ENCODE measurements around the gene SERTAD1. TPM values are rescaled to one million over a fixed set of nuclear protein-coding genes. Genes with fewer than 3 reads are reported as not detected.

The SERTAD1 gene
- total and polyA plus RNA-seq, 4 experiments from 2014 or later: 5.4 to 11.3 (median 10.6) TPM

DNA sequence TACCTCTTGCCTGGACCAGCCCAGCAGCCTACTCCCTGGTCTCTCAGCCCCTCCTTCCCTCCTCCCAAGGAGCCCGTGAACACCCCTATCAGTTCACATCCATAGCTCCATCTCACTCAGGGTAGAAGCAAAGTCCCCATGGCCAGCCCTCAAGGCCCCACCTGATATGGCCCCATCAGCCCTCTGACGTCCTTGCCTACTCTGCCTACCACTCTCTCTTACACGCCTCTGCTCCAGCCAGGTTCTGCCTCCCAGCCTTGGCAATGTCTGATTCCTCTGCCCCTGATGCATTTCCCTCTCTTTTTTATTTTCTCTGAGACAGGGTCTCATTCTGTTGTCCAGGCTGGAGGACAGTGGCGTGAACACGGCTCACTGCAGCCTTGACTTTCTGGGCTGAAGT, 26.2 kb upstream of the SERTAD1 start:
- intact Hi-C loops (cut with micrococcal nuclease): no loop called here

DNA sequence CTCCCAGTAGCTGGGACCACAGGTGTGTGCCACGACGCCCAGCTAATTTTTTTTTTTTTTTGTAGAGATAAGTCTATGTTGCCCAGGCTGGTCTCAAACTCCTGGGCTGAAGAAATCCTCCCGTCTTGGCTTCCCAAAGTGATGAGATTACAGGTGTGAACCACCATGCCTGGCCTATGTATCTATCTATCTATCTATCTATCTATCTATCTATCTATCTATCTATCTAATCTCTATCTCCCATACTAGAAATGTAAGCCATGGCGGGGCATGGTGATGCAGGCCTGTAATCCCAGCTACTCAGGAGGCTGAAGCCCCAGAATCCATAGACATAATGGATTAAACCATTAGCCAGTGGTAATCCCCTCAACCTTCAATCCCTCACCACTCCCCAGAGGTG, 24.9 kb upstream of the SERTAD1 start:
- Histone ChIP-seq H3K9me3 (ENCODE audit: control insufficient read depth in 1 of 2, low read length in 2 of 2) (no peaks in the 10 kb centered on the region), H3K4me1 (ENCODE audit: insufficient read depth, low read length) (no peaks in the 10 kb centered on the region), H3K36me3 (ENCODE audit: insufficient read depth, low read length) (no peaks in the 10 kb centered on the region), H3K27me3 (ENCODE audit: insufficient read depth, low read length) (no peaks in the 10 kb centered on the region), H3K4me3 (ENCODE audit: low read length in 2 of 2) (no peak overlapping the region), H3K27ac (ENCODE audit: low read depth, low read length) (no peak overlapping the region)
- Mint-ChIP-seq H3K36me3 (peaks cover 0 to 7% of the 10 kb centered on the region in 2 donors), H3K27ac (peak overlapping the region in 1 of 7 donors; percentile 66), H3K27me3 (no peaks in the 10 kb centered on the region), H3K4me1 (peaks cover 0 to 1% (median under 1%) of the 10 kb centered on the region in 4 donors), H3K9me3 (no peaks in the 10 kb centered on the region), H3K4me3 (no peak overlapping the region)
- intact Hi-C loops (cut with micrococcal nuclease): no loop called here
- CTCF ChIA-PET (ENCODE audit: partially characterized antibody): interaction anchor here (1.4 to 7.3 kb wide), 2 partner anchors 14 to 30 kb away, joined by 4 to 45 read pairs; partner anchors contain the start of gene BLVRB
- no peak for DNase-seq
- POLR2A ChIA-PET (ENCODE audit: partially characterized antibody): no interaction called here

More for the DNA sequence above, 26.2 kb upstream of the SERTAD1 start:
- no peaks in the 10 kb centered on the region for H3K27me3 Mint-ChIP-seq
- Histone ChIP-seq H3K4me3 (ENCODE audit: low read length in 2 of 2) (no peak overlapping the region), H3K4me1 (ENCODE audit: insufficient read depth, low read length) (no peaks in the 10 kb centered on the region), H3K36me3 (ENCODE audit: insufficient read depth, low read length) (no peaks in the 10 kb centered on the region), H3K27me3 (ENCODE audit: insufficient read depth, low read length) (no peaks in the 10 kb centered on the region), H3K9me3 (ENCODE audit: control insufficient read depth in 1 of 2, low read length in 2 of 2) (no peaks in the 10 kb centered on the region), H3K27ac (ENCODE audit: low read depth, low read length) (no peak overlapping the region)
- peaks cover 0 to 1% (median 0%) of the 10 kb centered on the region in 4 donors for H3K4me1 Mint-ChIP-seq
- no peaks in the 10 kb centered on the region for H3K9me3 Mint-ChIP-seq
- CTCF ChIA-PET (ENCODE audit: partially characterized antibody): interaction anchor here (1.8 to 7.3 kb wide), 2 partner anchors 13 to 32 kb away, joined by 7 to 45 read pairs; partner anchors contain the start of gene BLVRB
- H3K27ac Mint-ChIP-seq: peak overlapping the region in 2 of 7 donors; percentile 29 to 57
- POLR2A ChIA-PET (ENCODE audit: partially characterized antibody): no interaction called here
- no peak for DNase-seq
- H3K4me3 Mint-ChIP-seq: no peak overlapping the region
- H3K36me3 Mint-ChIP-seq: peaks cover 0 to 7% of the 10 kb centered on the region in 2 donors

DNA sequence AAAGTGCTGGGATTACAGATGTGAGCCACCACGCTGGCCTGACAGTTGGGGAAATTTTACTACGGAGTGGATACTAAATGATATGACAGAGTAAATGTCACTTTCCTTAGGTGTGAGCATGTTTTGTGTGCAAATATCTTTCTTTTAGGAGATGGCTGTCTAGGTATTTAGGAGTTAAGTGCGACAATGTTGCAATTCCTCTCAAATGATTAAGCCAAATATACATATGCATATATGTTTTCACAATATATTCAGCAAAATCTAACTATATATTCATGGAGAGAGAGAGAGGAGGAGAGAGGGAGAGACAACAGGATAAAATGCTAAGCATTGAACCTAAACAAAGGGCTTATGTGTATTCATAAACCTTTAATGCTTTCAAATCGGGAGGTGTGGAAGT, 23.7 kb upstream of the SERTAD1 start:
- no peak overlapping the region for H3K4me3 ChIP-seq (ENCODE audit: low read length in 2 of 2)
- no peaks in the 10 kb centered on the region for H3K27me3 ChIP-seq (ENCODE audit: insufficient read depth, low read length)
- H3K9me3 Mint-ChIP-seq: no peaks in the 10 kb centered on the region
- H3K27ac Mint-ChIP-seq: no peak overlapping the region
- no peaks in the 10 kb centered on the region for H3K36me3 ChIP-seq (ENCODE audit: insufficient read depth, low read length)
- H3K4me1 Mint-ChIP-seq: peaks cover 4 to 8% (median 6%) of the 10 kb centered on the region in 4 donors
- H3K9me3 ChIP-seq (ENCODE audit: control insufficient read depth in 1 of 2, low read length in 2 of 2): no peaks in the 10 kb centered on the region
- H3K27me3 Mint-ChIP-seq: no peaks in the 10 kb centered on the region
- intact Hi-C loops (cut with micrococcal nuclease): no loop called here
- H3K36me3 Mint-ChIP-seq: peaks cover 0 to 7% of the 10 kb centered on the region in 2 donors
- no peak overlapping the region for H3K4me3 Mint-ChIP-seq
- ChIA-PET CTCF (ENCODE audit: partially characterized antibody) (no interaction called here), POLR2A (ENCODE audit: partially characterized antibody) (no interaction called here)
- H3K27ac ChIP-seq (ENCODE audit: low read depth, low read length): no peak overlapping the region
- H3K4me1 ChIP-seq (ENCODE audit: insufficient read depth, low read length): no peaks in the 10 kb centered on the region
- no peak for DNase-seq

DNA sequence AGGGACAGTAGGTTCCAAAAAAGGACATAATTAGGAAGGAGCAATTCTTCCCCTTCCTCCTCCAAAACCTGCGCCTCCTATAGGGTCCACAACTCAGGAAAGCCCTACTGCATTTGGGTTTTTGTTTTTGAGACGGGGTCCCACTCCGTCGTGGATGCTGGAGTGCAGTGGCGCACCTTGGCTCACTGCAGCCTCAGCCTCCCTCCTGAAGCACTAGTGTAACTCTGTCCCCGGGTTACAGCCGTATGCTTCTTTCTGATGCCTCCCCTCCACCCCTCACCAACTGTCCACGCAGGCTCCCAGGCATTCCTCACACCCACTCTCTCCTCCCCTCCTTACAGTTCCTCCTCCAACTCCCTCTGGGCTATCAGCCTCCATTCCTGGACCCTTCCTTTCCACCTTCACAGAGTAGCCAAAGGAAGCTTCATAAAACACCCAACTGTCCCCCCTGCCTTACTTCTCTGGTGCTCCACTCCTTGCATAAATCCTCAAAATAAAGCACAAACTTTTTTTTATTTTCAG, 20.5 kb upstream of the SERTAD1 start:
- Histone ChIP-seq H3K27ac (ENCODE audit: low read depth, low read length) (no peak overlapping the region), H3K4me1 (ENCODE audit: insufficient read depth, low read length) (peaks cover 11% of the 10 kb centered on the region), H3K4me3 (ENCODE audit: low read length in 2 of 2) (no peak overlapping the region), H3K27me3 (ENCODE audit: insufficient read depth, low read length) (no peaks in the 10 kb centered on the region), H3K9me3 (ENCODE audit: control insufficient read depth in 1 of 2, low read length in 2 of 2) (no peaks in the 10 kb centered on the region), H3K36me3 (ENCODE audit: insufficient read depth, low read length) (peaks cover 3% of the 10 kb centered on the region)
- DNase-seq: no peak
- ChIA-PET POLR2A (ENCODE audit: partially characterized antibody) (interaction anchor here (1.1 to 1.6 kb wide), 2 partner anchors 19 to 26 kb away, joined by 3 to 7 read pairs; partner anchors contain the start of gene BLVRB), CTCF (ENCODE audit: partially characterized antibody) (no interaction called here)
- Mint-ChIP-seq H3K27ac (peak overlapping the region in 5 of 7 donors; percentile 25 to 85 (median 57)), H3K4me1 (peaks cover 12 to 21% (median 16%) of the 10 kb centered on the region in 4 donors), H3K36me3 (peaks cover 3 to 14% of the 10 kb centered on the region in 2 donors), H3K27me3 (no peaks in the 10 kb centered on the region), H3K4me3 (peak overlapping the region in 5 of 8 donors; percentile 8 to 63 (median 42)), H3K9me3 (no peaks in the 10 kb centered on the region)
- intact Hi-C loops (cut with micrococcal nuclease): no loop called here

DNA sequence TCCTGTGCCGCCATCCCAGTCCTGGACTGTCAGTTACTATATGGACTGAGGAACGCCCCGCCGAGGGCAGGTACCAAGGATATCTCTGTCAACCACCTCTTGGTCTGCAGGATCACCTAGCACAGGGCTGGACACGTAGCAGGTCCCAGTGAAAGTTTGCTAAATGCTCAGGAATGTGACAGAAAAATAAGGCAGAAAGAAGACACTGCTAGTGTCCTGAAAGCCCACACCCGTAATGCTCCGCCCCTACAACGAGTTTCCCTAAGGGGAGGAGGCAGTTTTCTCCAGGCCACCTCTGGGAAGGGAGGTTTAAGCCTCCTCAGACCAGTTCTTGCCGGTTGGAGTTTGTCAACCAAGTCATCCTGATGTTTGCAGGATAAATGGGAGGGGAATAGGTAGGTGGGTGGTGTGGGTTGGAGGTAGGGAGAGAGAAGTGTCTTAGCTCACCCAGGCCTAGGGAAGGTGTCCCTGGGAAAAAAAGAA, 20.0 kb upstream of the SERTAD1 start:
- H3K36me3 Mint-ChIP-seq: peaks cover 3 to 18% of the 10 kb centered on the region in 2 donors
- no peaks in the 10 kb centered on the region for H3K9me3 Mint-ChIP-seq
- H3K27ac Mint-ChIP-seq: peak overlapping the region in 5 of 7 donors; percentile 36 to 85 (median 68)
- H3K9me3 ChIP-seq (ENCODE audit: control insufficient read depth in 1 of 2, low read length in 2 of 2): no peaks in the 10 kb centered on the region
- peaks cover 11% of the 10 kb centered on the region for H3K4me1 ChIP-seq (ENCODE audit: insufficient read depth, low read length)
- no peaks in the 10 kb centered on the region for H3K27me3 ChIP-seq (ENCODE audit: insufficient read depth, low read length)
- H3K36me3 ChIP-seq (ENCODE audit: insufficient read depth, low read length): peaks cover 8% of the 10 kb centered on the region
- peaks cover 12 to 21% (median 17%) of the 10 kb centered on the region in 4 donors for H3K4me1 Mint-ChIP-seq
- no peak overlapping the region for H3K27ac ChIP-seq (ENCODE audit: low read depth, low read length)
- intact Hi-C loops (cut with micrococcal nuclease): loop anchor here (2.0 kb wide), 1 partner anchor 159 kb away; no protein-coding TSS in a partner anchor
- POLR2A ChIA-PET (ENCODE audit: partially characterized antibody): interaction anchor here (1.1 to 8.9 kb wide), 2 partner anchors 20 to 22 kb away, joined by 3 to 227 read pairs; partner anchors contain the start of genes BLVRB and SERTAD1
- H3K27me3 Mint-ChIP-seq: no peaks in the 10 kb centered on the region
- H3K4me3 ChIP-seq (ENCODE audit: low read length in 2 of 2): no peak overlapping the region
- CTCF ChIA-PET (ENCODE audit: partially characterized antibody): no interaction called here
- H3K4me3 Mint-ChIP-seq: peak overlapping the region; percentile 20 to 68 (median 50)
- DNase-seq: no peak

DNA sequence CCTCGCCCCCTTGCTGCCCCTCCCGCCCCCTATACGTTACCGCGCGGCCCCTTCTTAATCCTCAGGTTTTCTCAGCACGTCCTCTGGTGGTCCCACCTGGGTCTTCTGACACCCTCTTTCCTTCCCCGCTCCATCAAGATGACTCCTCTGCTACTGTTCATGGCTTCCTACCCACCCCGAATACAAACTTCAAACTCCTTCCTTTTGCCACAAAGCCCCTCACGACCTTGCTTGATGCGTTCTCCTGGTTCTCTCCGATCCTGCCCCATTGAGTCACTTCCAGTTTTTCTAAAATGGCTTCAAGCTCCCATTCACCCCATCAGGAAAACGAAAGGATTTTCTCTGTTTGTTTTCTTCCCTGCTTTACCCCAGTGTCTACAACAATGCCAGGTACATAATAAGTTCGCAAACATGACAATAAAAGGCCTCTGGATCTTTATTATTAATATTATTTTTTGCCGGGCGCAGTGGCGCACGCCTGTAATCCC, 19.1 kb upstream of the SERTAD1 start:
- POLR2A ChIA-PET (ENCODE audit: partially characterized antibody): interaction anchor here (1.4 to 8.9 kb wide), 8 partner anchors 12 to 165 kb away, joined by 3 to 227 read pairs (median 18); partner anchors contain the start of genes BLVRB, C19orf47, PLD3 and SERTAD1

More for the DNA sequence above, 19.1 kb upstream of the SERTAD1 start:
- Mint-ChIP-seq H3K4me1 (peaks cover 12 to 21% (median 18%) of the 10 kb centered on the region in 4 donors), H3K27ac (peak overlapping the region; percentile 85 to 100 (median 99)), H3K27me3 (no peaks in the 10 kb centered on the region), H3K36me3 (peaks cover 3 to 22% of the 10 kb centered on the region in 2 donors), H3K4me3 (peak overlapping the region; percentile 96 to 100 (median 100)), H3K9me3 (no peaks in the 10 kb centered on the region)
- intact Hi-C loops (cut with micrococcal nuclease): loop anchor here (1.0 to 5.0 kb wide), 5 partner anchors 20 to 1593 kb away; partner anchors contain the start of genes ACTMAP, BLVRB and SNRPA
- H3K4me3 ChIP-seq (ENCODE audit: low read length in 2 of 2): peak overlapping the region; percentile 19 to 96
- peaks cover 11% of the 10 kb centered on the region for H3K4me1 ChIP-seq (ENCODE audit: insufficient read depth, low read length)
- peak overlapping the region; percentile 75 for H3K27ac ChIP-seq (ENCODE audit: low read depth, low read length)
- no peaks in the 10 kb centered on the region for H3K9me3 ChIP-seq (ENCODE audit: control insufficient read depth in 1 of 2, low read length in 2 of 2)
- H3K36me3 ChIP-seq (ENCODE audit: insufficient read depth, low read length): peaks cover 17% of the 10 kb centered on the region
- no peaks in the 10 kb centered on the region for H3K27me3 ChIP-seq (ENCODE audit: insufficient read depth, low read length)
- no peak for DNase-seq
- CTCF ChIA-PET (ENCODE audit: partially characterized antibody): interaction anchor here (1.1 to 5.4 kb wide), 3 partner anchors 10 to 24 kb away, joined by 3 to 33 read pairs (median 21); partner anchors contain the start of gene BLVRB
